GM12891 (cell line): ENCODE measurements around the gene HS6ST2.

ENCODE experiments used
- DNase-seq: peaks from one replicate; pipeline ENCODE4 v3.0.0; 2011; ENCODE audit warnings: low spot score; ENCODE audit not compliant: insufficient read length
- FAIRE-seq: peaks from 2 replicates; lab custom pipeline; 2011; peaks lifted over from hg19 to GRCh38; lab: Jason Lieb, UNC
- PAX5 ChIP-seq: IDR thresholded peaks from 2 replicates; pipeline ENCODE4 v1.6.1; 2011; ENCODE audit warnings: low read length, moderate library complexity, mild to moderate bottlenecking; ENCODE audit not compliant: insufficient read depth, severe bottlenecking
- POLR2A ChIP-seq: IDR thresholded peaks from 2 replicates; pipeline ENCODE4 v1.6.1; 2011; ENCODE audit warnings: low read depth, low read length, control low read depth
- POLR2AphosphoS5 ChIP-seq: IDR thresholded peaks from 2 replicates; pipeline ENCODE4 v1.6.1; 2011; ENCODE audit warnings: low read depth, low read length, control low read depth
- POU2F2 ChIP-seq: IDR thresholded peaks from 2 replicates; pipeline ENCODE4 v1.6.1; 2011; ENCODE audit warnings: low read depth, mild to moderate bottlenecking, control low read depth, low read length, moderate library complexity
- SPI1 ChIP-seq: IDR thresholded peaks from 2 replicates; pipeline ENCODE4 v1.6.1; 2011; ENCODE audit warnings: low read depth, low read length, control low read depth
- TAF1 ChIP-seq: IDR thresholded peaks from 2 replicates; pipeline ENCODE4 v1.6.1; 2011; ENCODE audit warnings: low read depth, low read length, control low read depth

HS6ST2 gene

GRCh38 chrX:132591719-132592275, 366.6 kb downstream of the HS6ST2 start:
- DNase-seq = no peak
- FAIRE-seq = no peak
- TF ChIP-seq POLR2A (no peak), POU2F2 (no peak), POLR2AphosphoS5 (no peak), PAX5 (no peak), SPI1 (no peak), TAF1 (no peak)

GRCh38 chrX:132590350-132591026, 367.9 kb downstream of the HS6ST2 start:
- TF ChIP-seq PAX5 (no peak), POLR2A (no peak), POLR2AphosphoS5 (no peak), SPI1 (no peak), TAF1 (no peak), POU2F2 (no peak)
- DNase-seq = no peak
- FAIRE-seq = no peak

GRCh38 chrX:132584936-132585335, 373.5 kb downstream of the HS6ST2 start:
- no peak for DNase-seq
- no peak for FAIRE-seq
- TF ChIP-seq PAX5 (no peak), TAF1 (no peak), SPI1 (no peak), POLR2AphosphoS5 (no peak), POLR2A (no peak), POU2F2 (no peak)

GRCh38 chrX:132576939-132577338, 381.5 kb downstream of the HS6ST2 start:
- TF ChIP-seq POLR2AphosphoS5 (no peak), POLR2A (no peak), POU2F2 (no peak), SPI1 (no peak), PAX5 (no peak), TAF1 (no peak)
- FAIRE-seq = no peak
- no peak for DNase-seq
